Measurements from ENCODE around the gene WDR17.

WDR17 gene

GRCh38 chr4:176099314-176099713 lies 33.7 kb downstream of the WDR17 start:
- DNase-seq, result no peak

DNA sequence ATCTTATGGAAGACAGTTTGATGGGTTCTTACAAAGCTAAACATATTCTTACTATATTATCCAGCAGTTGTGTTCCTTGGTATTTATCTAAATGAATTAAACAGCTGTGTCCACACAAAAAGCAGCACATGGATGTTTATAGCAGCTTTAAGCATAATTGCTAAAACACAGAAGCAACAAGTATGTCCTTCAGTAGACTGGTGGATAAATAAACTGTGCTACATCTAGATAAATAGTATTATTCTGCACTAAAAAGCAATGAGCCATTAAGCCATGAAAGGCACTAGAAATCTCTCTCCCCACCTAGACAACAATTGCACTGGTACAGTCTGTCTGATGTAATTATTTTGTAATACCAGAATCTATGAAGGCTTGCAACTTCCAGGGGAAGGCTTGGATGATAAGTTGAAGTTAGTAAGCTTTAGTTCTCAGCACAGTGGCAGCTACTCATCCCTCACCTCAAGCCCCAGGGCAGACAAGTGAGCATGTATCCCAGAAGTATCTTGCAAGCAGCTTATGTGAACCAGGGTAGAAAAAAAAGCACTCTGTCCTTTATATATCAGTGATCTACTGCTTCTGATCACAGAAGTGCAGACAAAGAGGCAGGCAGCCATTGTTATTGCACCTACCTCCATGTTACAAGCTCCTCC lies 36.9 kb downstream of the WDR17 start:
- DNase-seq, result no peak

DNA sequence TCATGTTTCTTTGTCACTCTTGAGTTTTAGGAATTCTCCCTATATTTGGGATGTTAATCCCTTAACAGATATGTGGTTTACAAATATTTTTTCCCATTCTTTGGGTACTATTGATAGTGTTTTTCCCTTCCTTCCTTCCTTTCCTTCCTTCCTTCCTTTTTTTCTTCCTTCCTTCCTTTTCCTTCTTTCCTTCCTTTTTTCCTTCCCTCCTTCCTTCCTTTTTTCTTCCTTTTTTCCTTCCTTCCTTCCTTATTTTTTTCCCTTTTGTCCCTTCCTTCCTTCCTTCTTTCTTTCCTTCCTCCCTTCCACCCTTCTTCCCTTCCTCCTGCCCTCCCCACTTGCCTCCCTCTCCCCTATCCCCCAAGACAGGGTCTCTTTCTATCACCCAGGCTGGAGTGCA lies 42.1 kb downstream of the WDR17 start:
- no peak for DNase-seq

DNA sequence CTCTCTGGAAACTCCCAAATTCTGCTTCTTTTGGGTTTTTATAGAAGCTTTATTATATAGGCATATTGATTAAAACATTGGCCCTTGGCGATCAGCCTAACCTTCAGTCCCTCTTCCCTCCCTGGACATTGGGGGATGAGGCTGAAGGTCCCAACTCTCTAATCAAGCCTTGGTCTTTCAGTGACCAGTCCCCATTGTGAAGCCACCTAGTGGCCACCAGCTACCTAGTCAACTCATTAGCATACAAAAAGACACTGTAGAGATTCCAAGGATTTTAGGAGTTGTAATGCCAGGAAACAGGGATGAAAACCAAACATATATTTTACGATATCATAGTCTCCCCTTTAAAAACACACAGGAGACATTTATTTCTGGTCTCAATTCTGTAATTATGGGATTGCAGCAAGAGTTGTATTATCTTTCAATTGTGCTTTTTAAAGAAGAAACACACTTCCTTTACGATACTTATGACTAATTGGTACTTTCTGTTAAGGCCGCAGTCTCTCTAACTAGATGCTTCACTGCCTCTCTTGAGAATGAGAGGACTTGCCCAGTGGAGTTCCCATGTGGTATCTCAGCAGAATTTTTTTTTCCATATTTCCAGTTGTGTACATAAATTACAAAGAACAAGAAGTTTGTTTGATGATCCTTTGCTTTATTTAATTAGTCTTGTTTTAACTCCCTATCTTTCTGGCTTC lies 58.2 kb downstream of the WDR17 start:
- DNase-seq, result peak; percentile 51

GRCh38 chr4:176125063-176125462 lies 59.4 kb downstream of the WDR17 start:
- DNase-seq, result no peak

DNA sequence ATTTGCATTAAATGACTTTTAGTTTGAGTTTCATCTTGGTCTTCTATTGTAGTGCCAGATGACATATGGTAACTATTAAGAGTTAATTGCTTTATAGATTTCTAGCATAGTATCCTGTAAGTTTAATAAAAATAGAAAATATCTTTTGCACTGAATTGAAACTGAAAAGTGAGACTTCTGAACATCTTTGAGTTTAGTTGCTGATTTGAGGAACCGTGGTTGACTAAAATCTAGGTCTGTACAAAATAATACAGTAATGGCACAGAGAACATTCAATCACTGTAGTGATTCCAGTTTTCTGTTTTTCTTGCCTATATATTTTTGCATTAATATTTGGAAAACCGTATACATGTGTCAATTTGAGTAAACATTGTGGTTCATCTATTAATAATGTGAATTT lies 69.0 kb downstream of the WDR17 start:
- DNase-seq, result no peak

DNA sequence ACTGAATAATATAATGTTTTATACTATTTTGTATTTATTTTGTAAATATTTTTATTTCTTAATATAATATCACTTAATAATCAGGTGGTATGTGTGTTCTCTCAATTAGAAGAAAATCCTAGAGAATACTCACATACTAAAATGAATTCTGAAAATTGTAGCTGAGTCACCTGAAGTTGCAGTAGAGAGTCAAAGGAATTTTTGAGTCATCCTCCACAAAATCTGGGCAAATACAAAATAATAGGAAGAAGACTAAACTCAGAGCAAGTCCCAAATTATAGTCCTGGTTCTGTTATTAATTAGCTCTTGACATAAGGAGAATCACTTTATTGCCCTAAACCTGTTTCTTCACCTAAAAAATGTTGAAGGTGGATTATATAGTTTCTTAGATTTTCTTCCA lies 72.0 kb downstream of the WDR17 start:
- no peak for DNase-seq

- no peak for DNase-seq
Measured at GRCh38 chr4:176139518-176139917, 73.9 kb downstream of the WDR17 start.

- no peak for DNase-seq
Measured at GRCh38 chr4:176142253-176142652, 76.6 kb downstream of the WDR17 start.

GRCh38 chr4:176149680-176150355 lies 84.2 kb downstream of the WDR17 start:
- no peak for DNase-seq

DNA sequence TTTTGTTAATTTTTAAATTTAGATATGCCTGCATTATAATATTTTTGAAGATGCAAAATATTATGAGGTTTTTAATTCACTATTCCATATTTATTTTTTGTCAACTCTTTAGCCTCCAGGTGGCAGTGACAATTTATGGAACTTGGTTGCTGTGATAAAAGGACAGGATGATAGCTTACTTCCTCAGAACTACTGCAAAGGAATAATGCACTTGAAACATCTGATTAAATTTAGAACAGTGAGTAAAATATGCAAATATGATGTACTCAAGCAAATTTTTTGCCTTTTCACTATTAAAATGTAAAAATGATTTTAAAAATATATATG lies 84.7 kb downstream of the WDR17 start:
- peak; percentile 2 for DNase-seq

- no peak for DNase-seq
Measured at GRCh38 chr4:176150704-176151103, 85.1 kb downstream of the WDR17 start.

- DNase-seq, result no peak
Measured at GRCh38 chr4:176153124-176153523, 87.5 kb downstream of the WDR17 start.

DNA sequence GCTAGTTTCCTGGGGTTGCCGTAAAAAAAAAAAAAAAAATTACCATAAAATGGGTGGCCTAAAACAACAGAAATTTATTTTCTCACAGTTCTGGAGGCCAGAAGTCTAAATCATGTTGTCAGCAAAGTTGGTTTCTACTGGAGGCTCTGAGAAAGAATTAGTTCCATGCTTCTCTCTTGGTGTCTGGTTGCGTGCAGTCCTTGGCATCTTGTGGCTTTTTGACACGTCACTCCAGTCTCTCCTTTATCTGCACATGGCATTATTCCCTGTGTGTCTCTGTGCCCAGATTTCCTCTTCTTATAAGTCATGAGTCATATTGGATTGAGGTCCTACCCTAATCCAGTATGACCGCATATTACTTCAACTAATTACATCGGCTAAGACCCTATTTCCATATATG lies 91.0 kb downstream of the WDR17 start:
- DNase-seq, result no peak

- DNase-seq, result no peak
Measured at GRCh38 chr4:176163041-176163440, 97.4 kb downstream of the WDR17 start.

DNA sequence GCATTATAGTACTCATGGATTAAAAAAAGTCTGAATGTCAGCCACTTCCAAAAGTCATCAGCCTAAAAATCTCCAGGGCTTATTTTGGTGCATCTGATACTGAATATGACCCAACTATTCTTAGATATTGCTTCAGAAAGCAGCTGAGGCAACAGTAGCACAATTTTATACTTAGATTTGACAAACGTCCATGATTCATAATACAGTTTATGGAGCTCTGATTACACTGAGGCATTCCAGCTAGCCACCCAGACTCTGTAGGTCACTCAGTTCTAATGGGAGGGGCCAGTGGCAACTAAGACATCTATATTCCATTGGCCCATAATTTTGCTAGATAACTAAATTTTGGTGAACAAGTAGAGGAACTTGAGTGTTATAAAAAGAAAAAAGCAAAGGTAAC lies 119.4 kb downstream of the WDR17 start:
- DNase-seq, result no peak

DNA sequence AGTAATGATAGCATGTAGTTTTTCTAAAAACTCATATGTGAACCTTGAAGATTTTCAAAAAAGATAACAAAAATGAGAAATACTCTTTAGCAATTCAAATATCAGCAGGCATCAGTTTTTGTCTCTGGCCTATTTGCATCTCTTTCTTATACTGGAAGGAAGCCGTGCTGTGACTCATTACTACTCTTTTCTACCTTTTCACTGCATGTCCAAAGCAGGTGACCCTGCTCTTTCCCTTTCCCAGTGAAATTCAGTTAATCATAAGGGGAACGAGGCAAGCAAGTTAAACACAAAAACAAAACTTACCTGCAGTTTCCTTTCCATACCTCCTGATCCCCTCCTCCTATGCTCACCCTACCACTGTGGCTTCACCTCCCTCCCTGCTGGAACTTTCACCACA lies 120.4 kb downstream of the WDR17 start:
- DNase-seq, result no peak

- no peak for DNase-seq
Measured at GRCh38 chr4:176186671-176187395, 121.2 kb downstream of the WDR17 start.

DNA sequence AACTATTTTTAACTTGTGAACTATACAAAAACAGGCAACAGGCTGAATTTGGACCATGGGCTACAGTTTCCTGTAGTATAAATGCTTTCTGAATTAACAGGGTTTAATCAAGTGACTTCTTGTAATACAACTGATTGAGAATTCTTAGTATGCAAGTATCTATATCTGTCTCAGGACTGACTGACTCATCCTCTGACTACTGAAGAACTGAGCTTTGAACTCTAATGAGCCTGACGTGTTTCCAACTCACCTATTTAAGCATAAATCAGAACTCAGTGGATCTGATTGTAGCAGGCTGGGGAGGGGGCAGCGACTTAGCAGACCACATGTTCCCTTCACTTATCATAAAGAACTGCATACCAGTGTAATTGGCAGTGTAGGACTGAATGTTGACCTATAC lies 122.0 kb downstream of the WDR17 start:
- peak; percentile 31 for DNase-seq

DNA sequence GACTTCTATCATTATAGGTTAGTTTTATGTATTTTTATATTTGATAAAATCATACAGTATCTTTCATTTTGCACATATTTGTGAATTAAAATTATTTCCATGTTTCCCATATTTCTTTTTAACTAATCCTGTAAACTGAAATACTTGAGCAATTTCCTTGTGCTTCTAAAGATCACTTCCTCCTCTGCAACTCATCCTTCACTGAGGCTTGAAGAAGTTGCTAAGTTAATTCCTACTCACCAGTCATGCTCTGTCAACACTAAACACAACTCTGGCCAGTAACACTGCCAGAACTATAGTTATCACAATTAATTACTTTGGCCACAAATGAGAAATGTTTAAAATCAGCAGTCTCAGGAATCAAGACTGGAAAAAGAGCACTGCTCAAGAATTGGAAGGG lies 123.0 kb downstream of the WDR17 start:
- DNase-seq, result no peak

DNA sequence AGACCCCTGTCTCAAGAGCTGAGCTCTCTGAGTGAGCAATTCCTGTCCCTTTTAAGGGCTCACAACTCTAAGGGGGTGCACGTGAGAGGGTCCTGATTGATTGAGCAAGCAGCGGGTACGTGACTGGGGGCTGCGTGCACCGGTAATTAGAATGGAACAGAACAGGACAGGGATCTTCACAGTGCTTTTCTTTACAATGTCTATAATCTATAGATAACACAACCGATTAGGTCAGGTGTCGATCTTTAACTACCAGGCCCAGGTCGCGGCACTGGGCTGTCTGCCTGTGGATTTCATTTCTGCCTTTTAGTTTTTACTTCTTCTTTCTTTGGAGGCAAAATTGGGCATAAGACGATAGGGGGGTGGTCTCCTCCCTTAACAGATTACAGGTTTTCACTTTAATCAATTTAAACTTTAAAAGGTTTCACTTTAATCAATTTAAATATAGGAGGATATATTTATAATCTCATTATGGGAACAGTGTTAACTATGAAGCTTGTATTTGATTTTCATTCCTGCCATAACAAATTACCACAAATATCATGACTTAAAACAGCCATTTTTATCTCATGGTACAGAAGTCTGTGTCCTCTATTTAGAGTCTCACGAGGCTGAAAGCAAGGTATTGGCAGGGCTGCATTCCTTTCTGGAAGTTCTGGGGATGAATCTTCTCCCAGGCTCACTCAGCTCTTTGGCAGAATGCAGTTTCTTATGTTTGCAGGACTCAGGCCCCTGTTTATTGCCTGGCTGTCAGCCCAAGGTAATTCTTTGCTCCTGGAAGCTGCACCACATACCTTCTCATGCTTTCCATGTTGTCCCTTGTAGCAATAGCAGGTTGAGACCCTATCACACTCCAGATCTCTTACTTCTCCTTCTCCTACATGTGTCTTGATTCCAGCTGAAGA lies 124.5 kb downstream of the WDR17 start:
- no peak for DNase-seq

GRCh38 chr4:176191974-176192373 lies 126.3 kb downstream of the WDR17 start:
- DNase-seq, result no peak

GRCh38 chr4:176193126-176193525 lies 127.5 kb downstream of the WDR17 start:
- no peak for DNase-seq

All from activated CD4-positive, alpha-beta T cell treated with anti-CD3 and anti-CD28 coated beads, Interleukin-2, amount 50 U/mL, for 16 hours (primary cell).